Hepatocyte (in vitro differentiated cells): ENCODE results near the gene PAPSS1. TPM values are rescaled to one million over a fixed set of nuclear protein-coding genes. Genes with fewer than 3 reads are reported as not detected.

Experiments
- DNase-seq: peaks from one replicate; pipeline ENCODE4 v3.0.0-alpha.2; 2016; ENCODE audit warnings: low spot score
- H2AFZ ChIP-seq: fragments of 200-600 bp; sonication (generic); 2 replicates; pipeline ENCODE4 v1.6.0; 2016; ENCODE audit warnings: antibody characterized with exemption, mild to moderate bottlenecking
- H3K27ac ChIP-seq: fragments of 200-600 bp; sonication (generic); 2 replicates; pipeline ENCODE4 v1.5.1; 2016; ENCODE audit warnings: mild to moderate bottlenecking
- H3K27me3 ChIP-seq: fragments of 200-600 bp; sonication (generic); 2 replicates; pipeline ENCODE4 v1.6.1; 2016
- H3K36me3 ChIP-seq: fragments of 200-600 bp; sonication (generic); replicated peaks from 2 replicates; pipeline ENCODE4 v1.5.1; 2016; ENCODE audit warnings: low read depth; ENCODE audit not compliant: insufficient read depth
- H3K4me1 ChIP-seq: fragments of 200-600 bp; sonication (generic); 2 replicates; pipeline ENCODE4 v1.5.1; 2016; ENCODE audit warnings: mild to moderate bottlenecking, moderate library complexity; ENCODE audit not compliant: insufficient read depth
- H3K4me2 ChIP-seq: fragments of 200-600 bp; sonication (generic); 2 replicates; pipeline ENCODE4 v1.6.0; 2016
- H3K4me3 ChIP-seq: fragments of 200-600 bp; sonication (generic); 2 replicates; pipeline ENCODE4 v1.5.1; 2016; ENCODE audit warnings: mild to moderate bottlenecking
- H3K79me2 ChIP-seq: fragments of 200-600 bp; sonication (generic); 2 replicates; pipeline ENCODE4 v1.6.0; 2017; ENCODE audit warnings: mild to moderate bottlenecking
- H3K9me2 ChIP-seq: fragments of 200-600 bp; sonication (generic); replicated peaks from 2 replicates; pipeline ENCODE4 v1.6.0; 2017; ENCODE audit warnings: mild to moderate bottlenecking; ENCODE audit not compliant: insufficient read depth
- H3K9me3 ChIP-seq: fragments of 200-600 bp; sonication (generic); 2 replicates; pipeline ENCODE4 v1.5.1; 2016; ENCODE audit warnings: low read depth, mild to moderate bottlenecking
- H4K20me1 ChIP-seq: fragments of 200-600 bp; sonication (generic); 2 replicates; pipeline ENCODE4 v1.6.0; 2016; ENCODE audit warnings: mild to moderate bottlenecking; ENCODE audit not compliant: insufficient read depth, poor library complexity, severe bottlenecking
- CTCF ChIP-seq: fragments of 200-600 bp; sonication (generic); IDR thresholded peaks from 2 replicates; pipeline ENCODE4 v1.5.1; 2016; ENCODE audit warnings: antibody characterized with exemption, mild to moderate bottlenecking; ENCODE audit not compliant: poor library complexity
- EZH2 ChIP-seq: fragments of 200-600 bp; sonication (generic); IDR thresholded peaks from 2 replicates; pipeline ENCODE4 v1.6.1; 2016; ENCODE audit warnings: antibody characterized with exemption, mild to moderate bottlenecking, borderline replicate concordance
- EZH2phosphoT487 ChIP-seq: fragments of 200-600 bp; sonication (generic); IDR thresholded peaks from one replicate; pipeline ENCODE4 v1.6.1; 2018; ENCODE audit warnings: antibody characterized with exemption, mild to moderate bottlenecking, low read depth, moderate library complexity; ENCODE audit not compliant: unreplicated experiment, severe bottlenecking
- WGBS: methylation state at CpG from one replicate; pipeline ENCODE4 v1.1.6; 2016; ENCODE audit warnings: low lambda C conversion rate; ENCODE audit errors: missing lambda C conversion rate; 5-methylcytosine and 5-hydroxymethylcytosine counted together
- polyA plus RNA-seq: library from polyadenylated mRNA; unstranded; fragments of >200 nt; fragmentation: Nextera tagmentation; extraction: Ambion mirVana; gene quantifications from 2 replicates; pipeline ENCODE4 v1.2.1, GENCODE V29; 2016
- total RNA-seq: library from RNA; depleted of rRNA; stranded (reverse); fragments of >200 nt; gene quantifications from 2 replicates; pipeline ENCODE4 v1.2.3, GENCODE V29; 2014

PAPSS1 gene
- total and polyA plus RNA-seq, 2 experiments from 2014 or later, result 102 to 103 TPM

- TF ChIP-seq EZH2phosphoT487 (no peak), CTCF (no peak), EZH2 (no peak)
- no peaks in the 10 kb centered on the region for H3K9me2 ChIP-seq
- H3K27me3 ChIP-seq, result no peaks in the 10 kb centered on the region
- WGBS, result 89% methylated on average over 2 of the region's 2 CpGs
- no peak overlapping the region for H3K4me2 ChIP-seq
- no peak overlapping the region for H3K4me3 ChIP-seq
- peak overlapping the region; percentile 31 for H3K27ac ChIP-seq
- no peak overlapping the region for H2AFZ ChIP-seq
- no peak for DNase-seq
- H3K36me3 ChIP-seq, result no peaks in the 10 kb centered on the region
- H3K79me2 ChIP-seq, result peaks cover 6% of the 10 kb centered on the region
- no peaks in the 10 kb centered on the region for H3K9me3 ChIP-seq
- peaks cover 3% of the 10 kb centered on the region for H3K4me1 ChIP-seq
- no peaks in the 10 kb centered on the region for H4K20me1 ChIP-seq
Measured at GRCh38 chr4:107619731-107620130, 100.3 kb downstream of the PAPSS1 start.

- peak; percentile 17 for DNase-seq
- WGBS, result 64% methylated on average over 2 of the region's 2 CpGs
Measured at GRCh38 chr4:107619066-107619465, 101.0 kb downstream of the PAPSS1 start.

GRCh38 chr4:107618656-107619055, 101.4 kb downstream of the PAPSS1 start:
- no peaks in the 10 kb centered on the region for H3K9me2 ChIP-seq
- no peaks in the 10 kb centered on the region for H3K36me3 ChIP-seq
- peak overlapping the region; percentile 2 for H3K4me2 ChIP-seq
- H3K4me3 ChIP-seq, result no peak overlapping the region
- H4K20me1 ChIP-seq, result no peaks in the 10 kb centered on the region
- peaks cover 3% of the 10 kb centered on the region for H3K4me1 ChIP-seq
- peaks cover 3% of the 10 kb centered on the region for H3K79me2 ChIP-seq
- no peaks in the 10 kb centered on the region for H3K27me3 ChIP-seq
- no peak overlapping the region for H2AFZ ChIP-seq
- H3K9me3 ChIP-seq, result no peaks in the 10 kb centered on the region
- DNase-seq, result no peak
- TF ChIP-seq EZH2phosphoT487 (no peak), EZH2 (no peak), CTCF (no peak)
- peak overlapping the region; percentile 31 for H3K27ac ChIP-seq

More at GRCh38 chr4:107619066-107619465, 101.0 kb downstream of the PAPSS1 start:
- Histone ChIP-seq H3K27ac (peak overlapping the region; percentile 31), H4K20me1 (no peaks in the 10 kb centered on the region), H3K36me3 (no peaks in the 10 kb centered on the region), H3K9me2 (no peaks in the 10 kb centered on the region), H3K79me2 (peaks cover 4% of the 10 kb centered on the region), H3K4me1 (peaks cover 3% of the 10 kb centered on the region), H3K27me3 (no peaks in the 10 kb centered on the region), H3K9me3 (no peaks in the 10 kb centered on the region), H3K4me3 (no peak overlapping the region), H2AFZ (no peak overlapping the region), H3K4me2 (peak overlapping the region; percentile 2)
- TF ChIP-seq EZH2phosphoT487 (no peak), CTCF (no peak), EZH2 (no peak)
